ENCODE measurements around the gene RPUSD3. TPM values are rescaled to one million over a fixed set of nuclear protein-coding genes. Genes with fewer than 3 reads are reported as not detected.
"Not testable (repeated sequence)": the region's sequence is repeated elsewhere in the genome, so short reads cannot be mapped to it uniquely, and the experiment has no call there.

The RPUSD3 gene
- total RNA-seq, 2 experiments from 2014 or later = 49.8 to 49.9 TPM

DNA sequence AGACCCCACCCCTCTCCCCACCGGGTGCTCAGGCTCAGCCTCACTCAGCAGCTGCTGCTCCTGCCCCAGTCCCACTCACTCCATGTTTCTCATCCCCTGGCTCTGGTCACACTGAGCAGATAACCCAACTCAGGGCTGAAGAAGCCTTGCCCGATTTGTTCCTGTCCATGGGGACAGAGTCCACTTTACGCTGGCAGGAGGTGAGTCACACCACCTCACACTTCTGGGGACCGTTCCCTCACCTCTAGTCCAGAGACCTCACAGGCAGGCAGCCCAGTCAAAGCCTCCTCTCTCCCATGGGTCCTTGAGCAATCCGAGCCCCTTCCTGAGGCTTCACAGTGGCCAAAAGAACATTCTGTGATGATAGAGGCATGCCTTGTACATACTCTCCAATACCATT is 34.9 kb upstream of the RPUSD3 start:
- POLR2A ChIA-PET = no interaction called here
- no peak overlapping the region for H3K4me3 Mint-ChIP-seq
- H3K27me3 Mint-ChIP-seq = peaks cover 4% of the 10 kb centered on the region
- H3K27ac Mint-ChIP-seq = no peak overlapping the region
- CTCF ChIA-PET = interaction anchor here (0.7 to 0.8 kb wide), 2 partner anchors 12 to 23 kb away, joined by 3 read pairs; no protein-coding TSS in a partner anchor
- H3K9me3 Mint-ChIP-seq = no peaks in the 10 kb centered on the region
- DNase-seq = no peak
- no peaks in the 10 kb centered on the region for H3K36me3 Mint-ChIP-seq (ENCODE audit: low read depth)
- no peaks in the 10 kb centered on the region for H3K4me1 Mint-ChIP-seq

DNA sequence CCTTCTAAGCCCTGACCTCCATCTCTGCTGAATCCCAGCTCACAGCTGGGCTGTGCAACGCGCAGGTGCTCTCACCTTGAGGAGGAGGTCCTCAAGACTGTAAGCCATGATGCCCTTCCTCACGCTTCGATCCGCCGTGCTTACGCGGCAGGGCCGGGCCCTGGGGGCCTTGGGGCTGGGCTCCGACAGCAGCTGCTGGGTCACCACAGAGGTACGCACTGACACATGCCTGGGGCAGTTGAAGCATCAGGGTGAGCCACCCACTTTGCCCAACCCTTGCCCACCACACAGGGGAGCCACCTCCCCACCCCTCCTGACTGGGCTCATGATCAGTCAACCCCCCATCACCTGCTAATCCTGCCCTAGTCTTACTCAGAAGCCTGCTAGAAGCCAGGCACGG is 33.2 kb upstream of the RPUSD3 start:
- no peak overlapping the region for H3K4me3 Mint-ChIP-seq
- POLR2A ChIA-PET = no interaction called here
- CTCF ChIA-PET = no interaction called here
- H3K27me3 Mint-ChIP-seq = peaks cover 4% of the 10 kb centered on the region
- no peak overlapping the region for H3K27ac Mint-ChIP-seq
- no peaks in the 10 kb centered on the region for H3K9me3 Mint-ChIP-seq
- no peak for DNase-seq
- H3K36me3 Mint-ChIP-seq (ENCODE audit: low read depth) = no peaks in the 10 kb centered on the region
- H3K4me1 Mint-ChIP-seq = no peaks in the 10 kb centered on the region

DNA sequence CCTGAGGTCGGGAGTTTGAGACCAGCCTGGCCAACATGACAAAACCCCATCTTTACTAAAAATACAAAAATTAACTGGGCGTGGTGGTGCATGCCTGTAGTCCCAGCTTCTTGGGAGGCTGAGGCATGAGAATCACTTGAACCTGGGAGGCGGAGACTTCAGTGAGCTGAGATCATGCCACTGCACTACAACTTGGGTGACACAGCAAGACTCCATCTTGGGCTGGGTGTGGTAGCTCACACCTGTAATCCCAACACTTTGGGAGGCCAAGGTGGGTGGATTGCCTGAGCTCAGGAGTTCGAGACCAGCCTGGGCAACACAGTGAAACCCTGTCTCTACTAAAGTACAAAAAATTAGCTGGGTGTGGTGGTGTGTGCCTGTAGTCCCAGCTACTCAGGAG is 32.4 kb upstream of the RPUSD3 start:
- POLR2A ChIA-PET; H3K27me3 Mint-ChIP-seq; H3K9me3 Mint-ChIP-seq; CTCF ChIA-PET; H3K36me3 Mint-ChIP-seq (ENCODE audit: low read depth); DNase-seq; H3K27ac Mint-ChIP-seq; H3K4me1 Mint-ChIP-seq; H3K4me3 Mint-ChIP-seq: not testable (repeated sequence)

DNA sequence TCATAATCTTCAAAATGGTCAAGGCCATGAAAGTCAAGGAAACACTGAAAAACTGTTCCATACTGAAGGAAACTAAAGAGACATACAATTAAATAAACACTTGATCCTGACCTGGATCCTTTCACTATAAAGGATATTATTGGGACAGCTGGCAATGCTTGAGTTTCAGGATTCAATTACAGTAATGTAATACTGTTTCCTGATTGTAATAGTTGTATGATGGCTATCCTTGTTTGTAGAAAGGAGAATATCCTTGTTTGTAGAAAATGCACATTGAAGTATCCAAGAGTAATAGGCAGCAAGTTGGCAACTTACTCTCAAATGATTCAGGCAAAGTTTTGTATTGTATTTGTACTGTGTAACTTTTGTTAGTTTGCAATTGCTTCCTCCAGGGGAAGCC is 31.6 kb upstream of the RPUSD3 start:
- POLR2A ChIA-PET = no interaction called here
- DNase-seq = no peak
- CTCF ChIA-PET = interaction anchor here (1.2 kb wide), 1 partner anchor 27 kb away, joined by 3 read pairs; the partner anchor contains the start of gene IL17RE
- Mint-ChIP-seq H3K9me3 (no peaks in the 10 kb centered on the region), H3K27ac (no peak overlapping the region), H3K4me3 (no peak overlapping the region), H3K4me1 (no peaks in the 10 kb centered on the region), H3K36me3 (ENCODE audit: low read depth) (no peaks in the 10 kb centered on the region), H3K27me3 (peaks cover 4% of the 10 kb centered on the region)

DNA sequence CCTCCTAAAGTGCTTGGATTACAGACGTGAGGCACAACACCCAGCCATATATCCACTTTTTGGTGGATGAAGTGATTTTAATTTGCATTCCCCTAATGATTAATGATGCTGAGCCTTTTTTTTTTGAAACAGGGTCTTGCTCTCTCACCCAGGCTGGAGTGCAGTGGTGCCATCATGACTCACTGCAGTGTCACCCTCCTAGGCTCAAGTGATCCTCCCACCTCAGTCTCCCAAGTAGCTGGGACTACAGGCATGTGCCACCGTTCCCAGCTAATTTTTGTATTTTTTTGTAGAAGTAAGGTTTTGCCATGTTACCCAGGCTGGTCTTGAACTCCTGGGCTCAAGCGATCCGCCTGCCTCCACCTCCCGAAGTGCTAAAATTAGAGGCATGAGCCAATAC is 28.3 kb upstream of the RPUSD3 start:
- POLR2A ChIA-PET; DNase-seq; H3K4me1 Mint-ChIP-seq; CTCF ChIA-PET; H3K27me3 Mint-ChIP-seq; H3K4me3 Mint-ChIP-seq; H3K9me3 Mint-ChIP-seq; H3K27ac Mint-ChIP-seq; H3K36me3 Mint-ChIP-seq (ENCODE audit: low read depth): not testable (repeated sequence)

DNA sequence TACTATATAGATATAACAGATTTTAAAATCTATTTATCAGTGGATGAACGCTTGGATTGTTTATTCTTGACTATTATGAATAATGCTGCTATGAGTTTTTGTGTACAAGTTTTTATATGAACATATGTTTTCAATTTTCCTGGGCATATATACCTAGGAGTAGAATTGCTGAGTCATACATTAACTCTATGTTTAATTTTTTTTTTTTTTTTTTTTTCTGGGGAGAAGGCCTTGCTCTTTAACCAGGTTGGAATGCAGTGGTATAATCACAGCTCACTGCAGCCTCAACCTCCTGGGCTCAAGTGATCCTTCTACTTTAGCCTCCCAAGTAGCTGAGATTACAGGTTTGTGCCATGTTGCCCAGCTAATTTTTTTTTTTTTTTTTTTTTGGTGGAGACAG is 27.2 kb upstream of the RPUSD3 start:
- no peak for DNase-seq
- Mint-ChIP-seq H3K9me3 (no peaks in the 10 kb centered on the region), H3K27ac (no peak overlapping the region), H3K4me3 (no peak overlapping the region), H3K4me1 (no peaks in the 10 kb centered on the region), H3K27me3 (no peaks in the 10 kb centered on the region), H3K36me3 (ENCODE audit: low read depth) (no peaks in the 10 kb centered on the region)
- POLR2A ChIA-PET = interaction anchor here (0.5 kb wide), 1 partner anchor 260 kb away, joined by 3 read pairs; no protein-coding TSS in a partner anchor
- CTCF ChIA-PET = interaction anchor here (1.0 to 1.2 kb wide), 3 partner anchors 9 to 20 kb away, joined by 3 to 4 read pairs (median 3); partner anchors contain the start of genes CIDEC and JAGN1

DNA sequence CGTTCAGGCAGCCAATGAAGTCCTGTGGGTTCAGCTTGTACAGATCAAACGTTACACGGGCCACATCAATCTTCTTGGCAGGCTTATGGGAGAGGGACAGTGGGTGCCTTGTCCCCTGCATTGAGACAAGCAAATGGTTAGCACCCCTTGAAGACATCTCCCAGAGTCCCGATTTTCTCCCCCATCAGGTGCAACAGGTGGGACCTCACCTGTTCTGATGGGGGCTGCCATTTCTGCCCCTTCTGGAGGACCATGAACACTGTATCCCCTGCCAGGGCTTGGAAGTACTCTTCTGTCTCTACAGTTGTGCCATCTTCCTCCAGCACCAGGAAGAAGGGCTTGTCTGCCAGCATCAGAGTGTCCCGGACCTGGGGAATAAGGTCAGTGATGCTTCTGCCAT is 26.1 kb upstream of the RPUSD3 start:
- no peaks in the 10 kb centered on the region for H3K4me1 Mint-ChIP-seq
- no peak for DNase-seq
- ChIA-PET CTCF (interaction anchor here (0.5 to 1.2 kb wide), 3 partner anchors 10 to 114 kb away, joined by 3 to 5 read pairs (median 4); partner anchors contain the start of genes CIDEC and JAGN1), POLR2A (no interaction called here)
- H3K27me3 Mint-ChIP-seq = no peaks in the 10 kb centered on the region
- H3K27ac Mint-ChIP-seq = no peak overlapping the region
- H3K9me3 Mint-ChIP-seq = no peaks in the 10 kb centered on the region
- H3K36me3 Mint-ChIP-seq (ENCODE audit: low read depth) = no peaks in the 10 kb centered on the region
- no peak overlapping the region for H3K4me3 Mint-ChIP-seq

DNA sequence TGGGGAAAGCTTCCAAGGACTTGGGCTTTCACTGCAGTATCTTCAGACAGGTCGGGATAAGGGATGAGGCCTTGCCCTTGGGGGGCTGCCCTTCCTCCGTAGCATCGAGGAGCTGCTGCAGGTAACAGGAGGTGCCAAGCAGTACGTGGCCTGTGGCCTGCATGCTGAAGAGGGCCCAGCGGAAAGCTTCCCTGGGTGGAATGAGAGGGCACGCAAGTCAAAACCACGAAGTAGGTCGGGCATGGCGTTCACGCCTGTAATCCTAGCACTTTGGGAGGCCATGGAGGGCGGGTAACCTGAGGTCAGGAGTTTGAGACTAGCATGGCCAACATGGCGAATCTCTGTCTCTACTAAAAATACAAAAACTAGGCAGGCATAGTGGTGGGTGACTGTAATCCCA is 23.3 kb upstream of the RPUSD3 start:
- no peak for DNase-seq
- POLR2A ChIA-PET = interaction anchor here (0.6 kb wide), 1 partner anchor 30 kb away, joined by 3 read pairs; no protein-coding TSS in a partner anchor
- Mint-ChIP-seq H3K4me1 (peaks cover 3% of the 10 kb centered on the region), H3K9me3 (no peaks in the 10 kb centered on the region), H3K27ac (no peak overlapping the region), H3K27me3 (peaks cover 3% of the 10 kb centered on the region), H3K36me3 (ENCODE audit: low read depth) (no peaks in the 10 kb centered on the region), H3K4me3 (no peak overlapping the region)
- CTCF ChIA-PET = interaction anchor here (1.0 kb wide), 2 partner anchors 12 to 24 kb away, joined by 3 read pairs; no protein-coding TSS in a partner anchor

DNA sequence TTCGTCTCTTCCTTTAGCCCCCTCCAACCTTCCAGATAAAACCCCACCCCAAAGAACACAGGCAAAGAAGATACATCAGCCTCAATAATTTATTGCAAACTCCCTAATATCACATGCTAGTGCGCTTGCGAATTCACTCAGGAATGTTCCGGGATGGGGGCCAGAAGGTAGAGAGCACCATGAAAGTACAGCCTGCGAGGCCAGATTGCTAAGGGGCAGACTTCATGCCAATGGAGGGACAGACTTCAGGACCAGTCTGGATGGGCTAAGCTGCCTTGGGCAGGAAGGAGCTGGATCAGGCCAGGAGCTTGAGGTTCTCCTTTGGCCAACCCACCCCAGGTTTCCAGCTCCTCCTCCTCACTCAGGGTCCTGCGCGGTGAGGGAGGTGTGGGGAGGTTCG is 22.8 kb upstream of the RPUSD3 start:
- ChIA-PET POLR2A (no interaction called here), CTCF (interaction anchor here (0.6 to 1.0 kb wide), 4 partner anchors 12 to 129 kb away, joined by 3 to 5 read pairs (median 3); no protein-coding TSS in a partner anchor)
- Mint-ChIP-seq H3K36me3 (ENCODE audit: low read depth) (no peaks in the 10 kb centered on the region), H3K27ac (no peak overlapping the region), H3K9me3 (no peaks in the 10 kb centered on the region), H3K4me3 (no peak overlapping the region), H3K4me1 (peaks cover 4% of the 10 kb centered on the region), H3K27me3 (peaks cover 6% of the 10 kb centered on the region)
- no peak for DNase-seq

DNA sequence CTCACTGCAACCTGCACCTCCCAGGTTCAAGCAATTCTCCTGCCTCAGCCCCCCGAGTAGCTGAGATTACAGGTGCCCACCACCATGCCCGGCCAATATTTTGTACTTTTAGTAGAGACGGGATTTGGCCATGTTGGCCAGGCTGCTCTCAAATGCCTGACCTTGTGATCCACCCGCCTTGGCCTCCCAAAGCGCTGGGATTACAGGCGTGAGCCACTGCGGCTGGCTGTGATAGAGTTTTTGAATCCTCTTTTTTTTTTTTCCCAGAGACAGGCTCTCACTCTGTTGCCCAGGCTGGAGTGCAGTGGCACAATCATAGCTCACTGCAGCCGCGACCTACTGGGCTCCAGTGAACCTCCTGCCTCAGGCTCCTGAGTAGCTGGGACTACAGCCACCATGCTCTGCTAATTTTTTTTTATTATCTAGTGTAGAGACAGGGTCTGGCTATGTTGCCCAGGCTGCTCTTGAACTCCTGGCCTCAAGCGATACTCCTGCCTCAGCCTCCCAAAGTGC is 21.4 kb upstream of the RPUSD3 start:
- H3K27ac Mint-ChIP-seq; DNase-seq; H3K36me3 Mint-ChIP-seq (ENCODE audit: low read depth); H3K4me1 Mint-ChIP-seq; H3K4me3 Mint-ChIP-seq; POLR2A ChIA-PET; H3K27me3 Mint-ChIP-seq; H3K9me3 Mint-ChIP-seq: not testable (repeated sequence)
- CTCF ChIA-PET = interaction anchor here (0.6 kb wide), 1 partner anchor 82 kb away, joined by 5 read pairs; no protein-coding TSS in a partner anchor

DNA sequence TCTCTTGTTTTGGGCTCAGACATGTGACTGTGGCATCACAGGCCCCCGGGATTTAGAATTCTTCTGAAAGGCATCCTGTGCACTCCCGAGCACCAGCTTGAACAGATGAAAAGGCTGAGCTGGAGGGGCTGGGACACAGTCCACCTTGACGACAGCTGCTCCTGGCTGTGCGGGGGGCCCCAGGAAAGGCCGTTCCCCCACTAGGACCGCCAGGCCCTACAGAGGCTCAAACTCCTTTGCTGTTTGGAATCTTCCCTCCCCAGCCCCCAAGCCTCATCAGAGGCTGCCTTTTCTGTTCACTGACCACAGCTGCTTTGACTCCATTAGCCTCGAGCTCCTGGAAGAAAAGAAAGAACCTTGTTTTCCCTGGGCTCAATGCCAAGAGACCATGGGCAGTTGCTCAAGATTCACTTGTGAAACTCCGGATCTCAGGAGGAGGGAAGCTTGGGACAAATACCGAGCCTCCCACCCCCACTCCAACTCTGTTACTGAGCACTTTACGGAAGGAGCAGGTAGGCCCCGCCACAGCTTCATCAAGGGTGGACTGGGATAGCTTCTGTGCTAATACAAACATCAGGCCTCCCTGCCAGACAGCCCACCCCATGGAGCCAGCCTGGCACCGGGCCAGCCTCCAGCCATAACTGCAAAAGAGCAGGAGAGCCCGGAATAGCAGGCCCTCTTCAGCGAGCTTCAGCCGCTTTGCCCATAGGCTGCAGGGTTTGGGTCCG is 20.6 kb upstream of the RPUSD3 start:
- Mint-ChIP-seq H3K4me1 (peaks cover 4% of the 10 kb centered on the region), H3K27me3 (peaks cover 6% of the 10 kb centered on the region), H3K4me3 (no peak overlapping the region), H3K36me3 (ENCODE audit: low read depth) (no peaks in the 10 kb centered on the region), H3K9me3 (no peaks in the 10 kb centered on the region), H3K27ac (no peak overlapping the region)
- DNase-seq = no peak
- ChIA-PET POLR2A (no interaction called here), CTCF (interaction anchor here (0.6 kb wide), 1 partner anchor 83 kb away, joined by 5 read pairs; no protein-coding TSS in a partner anchor)

DNA sequence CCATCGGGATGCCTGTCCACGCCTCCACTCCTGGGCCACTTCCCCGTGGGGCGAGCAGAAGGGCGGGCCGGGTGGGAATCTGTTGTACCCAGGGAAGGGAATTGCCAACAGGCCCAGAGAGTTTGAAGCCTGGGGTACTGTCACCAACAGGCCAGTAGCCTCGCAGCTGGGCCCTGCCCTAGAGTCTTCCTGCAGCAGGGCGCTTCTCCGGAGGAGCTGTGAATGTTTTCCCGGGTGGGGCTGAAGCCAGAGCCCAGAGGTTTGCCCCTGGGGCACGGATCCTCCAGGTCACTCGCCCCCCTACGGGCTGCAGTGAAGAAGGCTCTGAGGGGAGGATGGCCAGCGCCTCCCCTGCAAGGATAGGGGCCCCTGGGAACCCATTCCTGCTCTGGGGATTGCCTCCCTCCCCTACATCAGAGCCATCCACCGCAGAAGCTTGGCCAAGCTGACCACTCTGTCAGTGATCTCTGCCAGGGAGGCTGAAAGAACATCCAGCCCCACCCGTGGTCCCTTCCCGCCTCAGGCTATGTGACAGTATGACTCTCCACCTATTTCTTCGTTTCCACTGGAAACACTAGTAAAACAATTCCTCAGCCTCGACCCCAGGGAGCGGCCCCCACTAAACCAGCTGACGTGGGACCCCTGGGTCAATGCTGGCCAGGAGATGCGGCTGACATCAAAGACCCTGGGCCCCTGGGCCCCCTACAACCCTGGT is 19.4 kb upstream of the RPUSD3 start:
- no peak overlapping the region for H3K27ac Mint-ChIP-seq
- H3K27me3 Mint-ChIP-seq = peaks cover 6% of the 10 kb centered on the region
- no peaks in the 10 kb centered on the region for H3K9me3 Mint-ChIP-seq
- H3K36me3 Mint-ChIP-seq (ENCODE audit: low read depth) = no peaks in the 10 kb centered on the region
- H3K4me3 Mint-ChIP-seq = no peak overlapping the region
- peaks cover 4% of the 10 kb centered on the region for H3K4me1 Mint-ChIP-seq
- ChIA-PET POLR2A (no interaction called here), CTCF (no interaction called here)
- DNase-seq = no peak

DNA sequence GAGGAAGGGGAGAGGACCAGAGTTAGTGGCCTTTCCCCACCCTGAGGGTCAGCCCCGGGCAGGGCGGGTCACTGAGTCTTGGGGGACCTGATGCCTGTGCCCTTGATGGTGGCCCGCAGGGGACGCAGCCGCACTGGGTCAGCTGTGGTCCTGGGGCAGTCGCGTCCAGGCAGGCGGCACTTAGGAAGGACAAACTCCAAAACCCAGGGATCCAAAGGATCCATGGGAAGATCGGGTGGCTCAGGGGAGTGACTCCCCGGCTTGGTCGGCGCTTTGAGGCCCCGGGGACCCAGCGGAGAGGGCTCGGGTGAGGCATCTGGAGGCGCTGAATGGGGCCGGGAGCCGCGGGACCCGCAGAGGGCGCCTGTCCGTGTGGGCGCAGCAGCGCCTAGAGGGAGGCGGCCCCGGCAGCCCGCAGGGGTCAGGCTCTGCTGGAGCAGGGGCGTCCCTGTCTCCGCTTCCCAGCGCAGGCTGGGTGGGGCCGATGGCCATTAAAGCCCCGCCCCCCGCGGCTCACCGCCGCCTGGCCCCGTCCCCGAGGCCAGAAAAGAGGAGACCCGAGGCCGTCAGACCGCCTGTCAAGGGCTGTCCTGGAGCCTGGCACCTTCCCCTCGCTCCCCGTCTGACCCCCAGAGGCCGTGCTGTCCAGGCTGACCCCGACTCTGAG is 18.7 kb upstream of the RPUSD3 start:
- no peak overlapping the region for H3K27ac Mint-ChIP-seq
- peaks cover 6% of the 10 kb centered on the region for H3K27me3 Mint-ChIP-seq
- no peaks in the 10 kb centered on the region for H3K9me3 Mint-ChIP-seq
- CTCF ChIA-PET = no interaction called here
- DNase-seq = no peak
- peaks cover 4% of the 10 kb centered on the region for H3K4me1 Mint-ChIP-seq
- H3K4me3 Mint-ChIP-seq = no peak overlapping the region
- POLR2A ChIA-PET = no interaction called here
- H3K36me3 Mint-ChIP-seq (ENCODE audit: low read depth) = no peaks in the 10 kb centered on the region
